Measurements from ENCODE around the gene CDCA5. TPM values are rescaled to one million over a fixed set of nuclear protein-coding genes. Genes with fewer than 3 reads are reported as not detected.

CDCA5 gene
- total and polyA plus RNA-seq, 9 donors = 0.38 to 2.8 (median 0.79) TPM; not detected in 1

Small RNAs within 50 kb of the gene (microRNA-seq; reads per million reads assigned to microRNA genes)
- 0 to 0.18 (median 0) reads per million in 3 donors for gene MIR6751

Small RNAs within 50 kb of the gene (small RNA-seq; reads per million reads assigned to genes)
- gene SNX15 = not detected

Other genes with a start within 250 kb of the CDCA5 start
- gene CDC42BPG, start 239.4 kb downstream of the CDCA5 start, total RNA-seq = 1 to 10 TPM; 2.6 to 9.5 (median 4.0) TPM
- gene CDC42BPG, start 239.4 kb downstream of the CDCA5 start, polyA plus RNA-seq = 1 to 10 TPM in 1 of 2 donors, under 1 TPM in 1; 0.35 to 1.9 TPM
- 10 to 100 TPM; 14.3 to 87.8 (median 42.2) TPM for gene EHD1, start 205.4 kb downstream of the CDCA5 start, total RNA-seq
- 10 to 100 TPM; 14.5 to 14.8 TPM for gene EHD1, start 205.4 kb downstream of the CDCA5 start, polyA plus RNA-seq
- gene ATG2A, start 166.8 kb downstream of the CDCA5 start, total RNA-seq = 10 to 100 TPM; 22.2 to 40.1 (median 30.4) TPM
- 10 to 100 TPM in 1 of 2 donors, 1 to 10 TPM in 1; 2.2 to 23.4 TPM for gene ATG2A, start 166.8 kb downstream of the CDCA5 start, polyA plus RNA-seq
- gene PPP2R5B, start 159.4 kb downstream of the CDCA5 start, total RNA-seq = 10 to 100 TPM in 5 of 7 donors, 1 to 10 TPM in 2; 9.0 to 12.8 (median 12.2) TPM
- gene PPP2R5B, start 159.4 kb downstream of the CDCA5 start, polyA plus RNA-seq = 10 to 100 TPM in 1 of 2 donors, 1 to 10 TPM in 1; 8.0 to 16.2 TPM
- gene GPHA2, start 148.1 kb downstream of the CDCA5 start, total RNA-seq = 1 to 10 TPM in 3 of 7 donors, under 1 TPM in 3, not detected in 1; 0.45 to 1.6 (median 0.88) TPM
- under 1 TPM in 1 of 2 donors, not detected in 1; 0.58 TPM for gene GPHA2, start 148.1 kb downstream of the CDCA5 start, polyA plus RNA-seq
- under 1 TPM in 1 of 7 donors, not detected in 6; 0.46 TPM for gene MAJIN, start 111.9 kb downstream of the CDCA5 start, total RNA-seq
- gene MAJIN, start 111.9 kb downstream of the CDCA5 start, polyA plus RNA-seq = not detected
- gene BATF2, start 87.1 kb downstream of the CDCA5 start, total RNA-seq = 1 to 10 TPM; 1.4 to 3.4 (median 2.3) TPM
- gene BATF2, start 87.1 kb downstream of the CDCA5 start, polyA plus RNA-seq = 1 to 10 TPM; 1.5 to 2.8 TPM
- 100 to 1,000 TPM in 4 of 7 donors, 10 to 100 TPM in 3; 77.3 to 147 (median 101) TPM for gene ARL2, start 69.9 kb downstream of the CDCA5 start, total RNA-seq
- gene ARL2, start 69.9 kb downstream of the CDCA5 start, polyA plus RNA-seq = 10 to 100 TPM; 60.9 to 86.3 TPM
- 10 to 100 TPM; 10.2 to 30.5 (median 19.9) TPM for gene SNX15, start 56.6 kb downstream of the CDCA5 start, total RNA-seq
- gene SNX15, start 56.6 kb downstream of the CDCA5 start, polyA plus RNA-seq = 10 to 100 TPM; 15.0 to 23.8 TPM
- gene SAC3D1, start 42.8 kb downstream of the CDCA5 start, total RNA-seq = 10 to 100 TPM in 2 of 7 donors, 1 to 10 TPM in 5; 7.3 to 11.6 (median 8.5) TPM
- 1 to 10 TPM; 1.1 to 7.6 TPM for gene SAC3D1, start 42.8 kb downstream of the CDCA5 start, polyA plus RNA-seq
- 10 to 100 TPM; 12.1 to 33.7 (median 17.6) TPM for gene NAALADL1, start 25.5 kb downstream of the CDCA5 start, total RNA-seq
- 10 to 100 TPM in 1 of 2 donors, 1 to 10 TPM in 1; 7.1 to 33.2 TPM for gene NAALADL1, start 25.5 kb downstream of the CDCA5 start, polyA plus RNA-seq
- 10 to 100 TPM; 30.5 to 41.6 (median 35.1) TPM for gene ZFPL1, start 182 bp upstream of the CDCA5 start, total RNA-seq
- gene ZFPL1, start 182 bp upstream of the CDCA5 start, polyA plus RNA-seq = 10 to 100 TPM; 11.2 to 44.8 TPM
- 100 to 1,000 TPM; 149 to 543 (median 231) TPM for gene VPS51, start 12.2 kb upstream of the CDCA5 start, total RNA-seq
- gene VPS51, start 12.2 kb upstream of the CDCA5 start, polyA plus RNA-seq = 100 to 1,000 TPM in 1 of 2 donors, 10 to 100 TPM in 1; 51.1 to 221 TPM
- 100 to 1,000 TPM in 1 of 7 donors, 10 to 100 TPM in 6; 30.0 to 170 (median 63.6) TPM for gene TM7SF2, start 27.8 kb upstream of the CDCA5 start, total RNA-seq
- 100 to 1,000 TPM in 1 of 2 donors, 10 to 100 TPM in 1; 88.8 to 128 TPM for gene TM7SF2, start 27.8 kb upstream of the CDCA5 start, polyA plus RNA-seq
- gene ZNHIT2, start 33.7 kb upstream of the CDCA5 start, total RNA-seq = 10 to 100 TPM; 10.0 to 33.7 (median 13.4) TPM
- 10 to 100 TPM in 1 of 2 donors, not detected in 1; 13.1 TPM for gene ZNHIT2, start 33.7 kb upstream of the CDCA5 start, polyA plus RNA-seq
- 1,000 to 10,000 TPM; 1,141 to 2,272 (median 1,835) TPM for gene FAU, start 38.1 kb upstream of the CDCA5 start, total RNA-seq
- 1,000 to 10,000 TPM; 1,053 to 1,798 TPM for gene FAU, start 38.1 kb upstream of the CDCA5 start, polyA plus RNA-seq
- 10 to 100 TPM; 47.1 to 61.8 (median 50.4) TPM for gene MRPL49, start 38.3 kb upstream of the CDCA5 start, total RNA-seq
- 100 to 1,000 TPM in 1 of 2 donors, 10 to 100 TPM in 1; 64.0 to 106 TPM for gene MRPL49, start 38.3 kb upstream of the CDCA5 start, polyA plus RNA-seq
- gene SYVN1, start 50.5 kb upstream of the CDCA5 start, total RNA-seq = 10 to 100 TPM; 21.1 to 73.0 (median 53.3) TPM
- gene SYVN1, start 50.5 kb upstream of the CDCA5 start, polyA plus RNA-seq = 10 to 100 TPM; 26.7 to 59.6 TPM
- gene SPDYC, start 86.2 kb upstream of the CDCA5 start, total RNA-seq = not detected
- gene SPDYC, start 86.2 kb upstream of the CDCA5 start, polyA plus RNA-seq = under 1 TPM in 1 of 2 donors, not detected in 1; 0.07 TPM
- gene CAPN1, start 97.9 kb upstream of the CDCA5 start, total RNA-seq = 100 to 1,000 TPM in 6 of 7 donors, 10 to 100 TPM in 1; 99.0 to 178 (median 128) TPM
- 10 to 100 TPM; 20.0 to 67.4 TPM for gene CAPN1, start 97.9 kb upstream of the CDCA5 start, polyA plus RNA-seq
- gene POLA2, start 177.9 kb upstream of the CDCA5 start, total RNA-seq = 10 to 100 TPM in 3 of 7 donors, 1 to 10 TPM in 4; 4.5 to 10.4 (median 8.6) TPM
- gene POLA2, start 177.9 kb upstream of the CDCA5 start, polyA plus RNA-seq = 10 to 100 TPM in 1 of 2 donors, 1 to 10 TPM in 1; 8.6 to 13.3 TPM
- gene CDC42EP2, start 230.8 kb upstream of the CDCA5 start, total RNA-seq = 10 to 100 TPM; 13.7 to 46.9 (median 20.1) TPM
- gene CDC42EP2, start 230.8 kb upstream of the CDCA5 start, polyA plus RNA-seq = 1 to 10 TPM in 1 of 2 donors, under 1 TPM in 1; 0.48 to 8.0 TPM
- gene DPF2, start 249.8 kb upstream of the CDCA5 start, total RNA-seq = 10 to 100 TPM; 49.7 to 99.1 (median 85.4) TPM
- 10 to 100 TPM; 52.0 to 78.4 TPM for gene DPF2, start 249.8 kb upstream of the CDCA5 start, polyA plus RNA-seq

Measured in ovary (tissue), 9 donors.